Measurements from ENCODE around the gene TRUB1.

TRUB1 gene

DNA sequence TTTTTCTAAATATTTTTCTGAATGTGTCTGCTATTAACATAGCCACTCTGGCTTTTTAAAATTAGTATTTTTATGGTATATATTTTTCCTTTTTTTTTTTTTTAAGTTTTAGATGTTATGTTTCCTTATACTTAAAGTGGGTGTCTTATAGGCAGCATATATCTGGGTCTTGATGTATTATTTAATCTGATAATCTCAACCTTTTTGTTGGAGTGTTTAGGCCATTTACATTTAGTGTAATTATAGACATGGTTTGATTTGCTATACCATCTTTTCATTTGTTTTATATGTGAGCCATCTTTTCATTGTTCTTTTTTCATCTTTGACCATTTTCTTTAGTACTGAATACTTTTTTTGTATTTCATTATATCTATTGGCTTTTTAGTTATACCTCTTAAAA is 45.0 kb downstream of the TRUB1 start:
- DNase-seq (ENCODE audit: low read depth): no peak

DNA sequence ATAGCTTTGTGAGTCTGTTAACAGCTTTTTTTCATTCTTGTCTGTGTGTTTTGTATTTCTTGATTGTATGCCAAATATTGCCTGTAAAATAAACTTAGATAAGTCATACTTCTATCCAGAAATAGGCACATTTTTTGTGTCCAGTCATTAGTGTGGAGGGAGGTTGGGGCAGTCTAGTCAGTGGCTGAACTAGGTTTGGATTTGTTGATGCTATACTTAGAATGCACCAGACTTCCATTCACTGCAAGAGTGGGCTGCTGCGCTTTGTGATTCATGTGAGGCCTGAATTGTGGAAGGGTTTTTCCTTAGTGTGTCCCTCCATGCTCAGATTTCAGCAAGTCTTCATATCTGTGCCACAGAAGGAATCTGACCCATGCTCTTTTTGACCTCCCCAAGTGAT is 50.0 kb downstream of the TRUB1 start:
- no peak for DNase-seq (ENCODE audit: low read depth)

DNA sequence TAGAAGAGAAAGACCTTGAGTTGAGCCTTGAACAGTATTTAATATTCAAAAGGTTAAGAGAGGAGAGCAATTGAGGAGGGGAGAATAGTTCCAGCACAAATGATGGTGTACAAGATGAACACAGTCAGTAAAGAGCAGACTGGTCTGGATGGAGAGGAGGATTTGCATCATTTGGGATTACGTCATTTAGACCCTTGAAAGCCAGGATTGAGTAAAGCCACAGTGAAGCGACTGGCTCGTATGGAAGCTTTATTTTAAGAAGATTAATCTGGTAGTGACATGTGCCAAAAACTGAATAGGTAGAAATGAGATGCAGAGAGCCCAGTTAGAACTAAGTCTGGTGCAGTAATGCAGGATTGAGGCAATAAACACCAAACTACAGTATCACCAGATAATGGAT is 52.6 kb downstream of the TRUB1 start:
- no peak for DNase-seq (ENCODE audit: low read depth)

DNA sequence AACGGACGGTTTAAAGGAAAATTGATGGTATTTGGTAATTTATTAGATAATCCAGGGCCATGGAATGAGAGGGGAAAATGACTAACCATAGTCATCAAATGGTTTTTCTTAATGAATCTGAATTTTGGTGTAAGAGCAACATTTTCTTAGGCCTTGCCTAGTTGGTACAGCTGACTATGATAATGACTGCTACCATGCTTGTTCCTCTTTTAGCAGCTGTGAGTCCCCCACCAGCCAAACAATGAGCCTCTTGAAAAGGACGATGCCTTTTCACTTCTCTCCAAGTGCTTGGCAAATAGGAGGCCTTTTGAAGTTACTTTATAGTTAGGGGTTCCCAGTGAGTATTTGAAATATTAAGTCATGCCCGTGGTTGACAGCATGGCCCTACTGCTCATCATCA is 53.0 kb downstream of the TRUB1 start:
- no peak for DNase-seq (ENCODE audit: low read depth)

DNA sequence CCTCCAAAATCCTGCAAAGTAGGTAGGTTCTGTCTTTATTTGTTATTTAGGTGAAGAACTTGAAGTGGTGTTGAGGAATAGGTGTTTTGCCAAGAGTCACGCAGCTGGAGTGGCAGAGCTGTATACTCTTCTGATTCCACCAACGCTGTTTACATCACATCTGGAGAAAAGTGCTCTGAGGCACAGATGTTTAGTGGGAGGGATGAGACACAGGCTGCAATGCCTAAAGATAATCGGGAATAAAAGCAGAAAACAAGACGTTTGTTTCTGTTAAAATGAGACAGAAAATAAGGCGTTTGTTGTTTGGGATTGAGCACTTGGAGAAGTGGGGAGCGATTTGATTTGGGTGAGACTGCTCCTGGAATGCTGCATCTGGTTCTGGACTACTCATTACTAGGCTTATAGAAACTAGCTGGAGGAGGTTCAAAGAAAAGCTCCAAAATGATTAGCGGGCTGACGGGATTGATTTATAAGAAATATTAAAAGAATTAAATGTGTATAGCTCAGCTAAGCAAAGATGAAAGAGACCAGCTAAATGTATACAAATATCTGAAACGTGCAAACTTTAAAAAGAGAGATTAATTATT is 54.3 kb downstream of the TRUB1 start:
- DNase-seq (ENCODE audit: low read depth): no peak

DNA sequence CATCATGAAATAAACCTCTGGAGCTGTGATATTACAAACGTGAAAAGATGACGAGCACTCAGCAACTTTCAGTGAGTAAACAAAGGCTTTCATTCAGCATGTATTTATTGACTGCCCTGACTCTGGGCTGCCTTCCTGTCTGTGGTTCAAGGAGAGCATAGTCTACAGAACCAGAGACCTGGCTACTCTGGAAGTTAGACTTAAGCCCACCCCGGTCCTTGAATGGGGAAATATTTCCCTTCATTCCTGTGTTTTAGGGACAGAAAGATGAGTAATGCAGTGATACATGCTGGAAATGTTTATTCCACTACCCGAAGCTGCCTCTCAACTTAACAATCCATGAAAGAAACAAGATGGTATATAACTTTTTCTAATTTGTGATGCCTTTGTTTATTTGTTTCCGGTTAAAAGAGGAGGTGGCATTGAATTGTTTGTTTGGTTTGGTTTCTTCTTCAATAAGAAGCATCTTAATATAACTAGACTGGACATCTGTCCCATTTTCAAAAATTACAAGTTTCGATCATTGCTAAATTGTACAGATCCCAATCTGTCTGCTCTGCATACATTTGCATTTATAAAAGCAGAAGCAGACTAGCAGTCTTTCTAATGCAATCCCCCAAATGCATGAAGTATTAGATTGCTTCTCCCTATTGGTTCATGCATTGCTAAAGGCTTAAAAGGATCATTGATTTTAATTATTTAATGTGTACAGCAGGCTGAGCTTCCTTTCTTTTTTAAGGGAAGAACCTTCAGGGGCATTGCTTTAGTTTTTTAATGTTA is 57.7 kb downstream of the TRUB1 start:
- DNase-seq (ENCODE audit: low read depth): no peak

DNA sequence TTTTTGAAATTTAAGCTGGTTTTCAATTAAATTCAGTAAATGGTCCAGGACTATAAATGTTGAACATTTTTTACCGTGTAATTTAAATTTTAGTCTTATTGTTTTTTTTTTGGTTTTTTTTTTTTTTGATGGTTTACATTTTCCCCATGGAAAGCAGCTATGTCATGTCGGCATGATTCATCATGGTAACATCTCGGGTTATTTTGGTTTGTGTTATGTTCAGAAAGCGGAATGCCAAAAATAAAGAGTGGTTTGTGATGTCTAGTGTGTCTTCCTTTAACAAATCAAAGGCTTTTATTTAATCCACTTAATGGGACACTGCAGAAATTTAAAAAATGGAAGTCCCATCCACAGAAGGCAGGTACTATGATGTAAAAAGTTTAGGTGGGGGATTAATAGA is 58.5 kb downstream of the TRUB1 start:
- DNase-seq (ENCODE audit: low read depth): no peak

DNA sequence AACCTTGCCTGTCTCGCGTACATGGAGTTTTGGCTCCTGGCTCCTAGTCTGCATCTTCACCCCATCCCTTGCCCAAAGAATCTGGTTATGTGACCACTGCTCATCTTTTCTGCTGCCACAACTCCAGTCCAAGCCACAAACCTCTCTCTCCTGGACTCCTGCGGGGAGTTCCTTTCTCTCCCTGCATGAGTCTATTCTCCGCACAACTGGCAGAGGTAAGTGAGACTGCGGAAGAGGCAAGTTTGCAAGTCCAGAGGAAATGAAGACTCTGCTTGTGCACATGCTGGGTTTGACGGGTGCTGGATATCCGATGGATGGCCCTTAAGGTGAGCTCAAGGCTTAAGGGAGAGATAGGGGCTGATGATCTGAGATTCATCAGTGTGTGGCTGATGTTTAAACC is 61.0 kb downstream of the TRUB1 start:
- no peak for DNase-seq (ENCODE audit: low read depth)

DNA sequence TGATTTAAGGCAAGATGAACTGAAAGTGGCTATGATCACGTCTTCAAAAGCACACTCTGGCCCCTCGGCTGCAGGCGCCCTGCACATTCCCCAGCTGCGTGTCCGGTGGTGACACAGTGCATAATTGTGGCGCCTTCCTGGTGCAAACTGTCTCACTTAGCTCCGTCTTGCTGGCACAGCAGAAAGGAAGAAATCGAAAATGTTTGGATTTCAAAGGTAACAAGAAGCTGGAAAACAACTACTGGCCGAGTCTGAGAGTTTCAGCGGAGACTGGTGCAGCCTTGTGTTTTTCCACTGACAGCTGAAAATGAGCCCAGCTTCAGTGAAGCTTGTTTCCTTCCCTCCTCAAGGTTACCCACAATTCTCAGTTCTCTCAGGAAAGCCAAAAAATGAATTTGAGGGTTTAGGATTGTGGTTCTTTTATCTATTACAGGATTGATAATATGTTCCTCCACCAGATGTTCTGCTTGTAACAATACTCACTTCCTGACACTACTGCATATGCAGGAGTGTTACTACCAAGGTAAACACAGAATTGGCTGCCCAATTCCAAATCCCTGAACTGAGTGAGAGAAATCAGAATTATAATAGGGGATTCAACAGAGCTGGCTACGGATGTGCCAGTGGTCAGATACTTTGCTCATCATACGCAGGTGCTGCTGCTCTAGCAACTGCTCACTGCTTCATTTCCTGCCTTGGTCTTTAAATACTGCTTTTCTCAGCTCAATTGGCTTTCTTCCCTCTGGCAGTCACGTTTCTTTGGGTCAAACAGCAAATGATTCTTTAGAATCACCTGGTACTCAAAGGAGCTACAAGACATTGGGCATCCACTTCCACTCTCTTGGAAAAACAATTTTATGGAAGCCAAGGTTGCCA is 63.7 kb downstream of the TRUB1 start:
- DNase-seq (ENCODE audit: low read depth): no peak

DNA sequence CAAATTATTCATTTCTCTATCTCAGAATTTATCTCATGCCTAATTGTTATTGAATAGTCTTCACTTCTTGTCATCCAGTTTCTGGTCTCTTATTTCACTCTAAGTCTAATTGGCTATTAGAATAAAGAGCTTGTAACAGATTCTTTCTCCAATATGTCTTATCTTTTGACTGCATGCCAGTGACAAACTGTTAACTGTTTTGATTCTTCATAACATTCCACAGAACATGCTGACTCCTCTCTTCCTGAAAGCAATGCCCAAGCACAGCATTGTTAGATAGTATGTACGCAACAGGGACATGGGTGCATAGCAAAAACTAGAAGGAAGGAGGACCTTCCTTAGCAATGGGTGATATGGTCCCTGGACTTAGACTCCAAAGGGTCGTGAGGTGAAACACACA is 65.4 kb downstream of the TRUB1 start:
- DNase-seq (ENCODE audit: low read depth): no peak

DNA sequence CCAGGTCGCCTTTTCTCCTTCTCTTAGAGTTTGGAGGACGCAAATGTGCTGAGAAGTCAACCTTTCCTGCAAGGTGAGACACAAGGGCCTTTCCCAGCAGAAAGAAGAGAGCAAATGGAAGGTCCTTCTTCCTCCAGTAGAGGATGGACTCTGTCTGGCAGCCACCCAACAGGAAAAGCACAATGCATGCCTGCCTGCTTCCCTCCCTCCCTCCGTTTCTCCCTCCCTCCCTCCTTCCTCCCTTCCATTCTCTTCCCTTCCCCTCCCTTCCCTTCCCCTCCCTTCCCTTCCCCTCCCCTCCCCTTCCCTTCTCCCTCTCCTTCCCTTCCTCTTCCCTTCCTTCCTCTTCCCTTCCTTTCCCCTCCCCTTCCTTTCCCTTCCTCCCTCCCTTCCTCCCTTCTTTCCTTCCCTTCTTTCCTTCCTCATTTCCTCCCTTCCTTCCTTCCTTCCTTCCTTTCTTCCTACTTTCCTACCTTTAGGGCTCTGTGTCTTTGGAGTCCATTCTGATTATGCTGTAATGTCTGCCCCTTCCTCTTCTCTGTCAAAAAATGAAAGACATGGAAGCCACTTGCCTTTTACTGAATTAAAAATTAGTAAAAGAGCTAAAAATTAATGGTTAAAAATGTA is 66.4 kb downstream of the TRUB1 start:
- no peak for DNase-seq (ENCODE audit: low read depth)

DNA sequence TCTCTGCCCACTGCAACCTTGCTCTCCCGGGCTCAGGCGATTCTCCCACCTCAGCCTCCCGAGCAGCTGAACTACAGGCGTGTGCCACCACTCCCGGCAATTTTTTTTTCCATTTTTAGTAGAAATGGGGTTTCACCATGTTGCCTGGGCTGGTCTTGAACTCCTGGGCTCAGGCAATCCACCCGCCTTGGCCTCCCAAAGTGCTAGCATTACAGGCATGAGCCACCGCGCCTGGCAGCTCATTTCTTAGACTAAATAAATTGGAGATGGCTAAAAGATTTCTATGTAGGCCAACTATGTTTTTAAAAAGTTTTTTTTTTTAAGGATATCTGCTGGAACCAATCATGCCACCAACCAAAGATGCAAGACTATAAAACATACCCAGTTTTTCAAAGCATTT is 67.8 kb downstream of the TRUB1 start:
- no peak for DNase-seq (ENCODE audit: low read depth)

DNA sequence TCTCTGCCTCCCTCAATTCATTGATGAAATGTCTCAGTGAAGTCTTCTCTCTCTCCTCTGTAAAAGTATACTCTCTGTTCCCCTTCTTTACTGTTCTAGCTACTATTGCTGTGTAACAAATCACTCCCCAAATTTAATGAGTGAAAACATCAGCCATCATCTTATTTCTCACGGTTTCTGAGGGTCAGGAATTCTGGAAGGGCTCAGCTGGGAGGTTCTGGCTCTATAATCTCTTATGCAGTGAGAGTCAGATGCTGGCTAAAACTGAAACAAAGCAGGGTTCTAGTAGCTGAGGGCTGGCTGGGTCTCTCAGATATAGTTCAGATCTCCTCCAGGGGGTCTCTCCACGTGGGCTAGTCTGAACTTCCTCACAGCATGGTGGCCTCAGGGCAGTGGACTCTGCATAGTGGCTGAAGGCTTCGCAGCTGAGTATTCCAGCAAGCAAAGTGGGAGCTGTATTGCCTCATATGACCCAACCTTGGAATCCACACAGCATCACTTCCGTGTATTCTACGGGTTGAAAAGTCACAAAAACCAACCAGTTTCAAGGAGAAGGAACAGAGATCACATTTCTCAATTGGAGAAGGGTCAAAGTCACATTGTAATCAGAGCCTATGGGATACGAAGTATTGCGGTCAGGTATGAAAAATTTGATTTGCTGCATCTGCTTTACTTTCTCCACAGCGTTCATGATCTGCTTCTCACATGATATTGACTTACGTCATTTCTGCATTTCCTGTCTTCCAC is 80.4 kb downstream of the TRUB1 start:
- DNase-seq (ENCODE audit: low read depth): no peak

DNA sequence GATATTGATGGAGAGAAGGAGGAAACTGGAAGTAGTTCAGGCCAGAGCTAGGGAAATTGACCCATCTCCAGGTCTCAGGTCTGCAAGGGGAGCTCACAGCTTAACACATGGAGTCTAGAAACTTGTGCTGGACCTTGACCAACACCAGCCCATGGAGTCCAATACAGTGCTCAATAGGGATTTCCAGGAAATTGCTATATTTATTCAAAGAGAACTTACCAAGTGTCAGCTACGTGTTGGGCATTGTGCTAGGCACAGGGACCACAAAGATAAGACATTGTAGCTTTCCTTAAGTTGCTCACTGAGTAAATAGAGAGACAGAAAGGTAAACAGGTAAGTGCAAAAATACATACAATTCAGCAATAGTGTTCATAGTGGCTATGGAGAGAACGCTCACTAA is 82.5 kb downstream of the TRUB1 start:
- no peak for DNase-seq (ENCODE audit: low read depth)

DNA sequence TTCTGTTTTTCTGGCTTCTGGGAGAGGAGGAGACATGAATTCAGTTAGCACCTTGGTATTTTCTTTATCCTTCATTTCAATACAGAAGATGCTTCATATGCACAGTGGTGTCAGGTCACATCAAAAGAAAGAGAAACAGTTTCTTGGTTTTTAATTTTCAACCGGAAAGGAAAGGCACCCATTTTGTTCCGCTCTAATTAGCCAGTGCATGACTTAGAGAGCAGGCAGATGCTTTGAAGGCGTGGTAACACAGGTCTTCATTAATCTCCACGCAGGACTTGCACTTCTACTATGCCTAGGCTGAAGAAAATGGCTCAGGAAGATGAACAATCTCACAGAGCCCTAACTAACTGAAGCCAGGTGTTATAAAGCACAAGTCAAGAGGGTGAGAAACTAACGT is 84.7 kb downstream of the TRUB1 start:
- DNase-seq (ENCODE audit: low read depth): no peak

DNA sequence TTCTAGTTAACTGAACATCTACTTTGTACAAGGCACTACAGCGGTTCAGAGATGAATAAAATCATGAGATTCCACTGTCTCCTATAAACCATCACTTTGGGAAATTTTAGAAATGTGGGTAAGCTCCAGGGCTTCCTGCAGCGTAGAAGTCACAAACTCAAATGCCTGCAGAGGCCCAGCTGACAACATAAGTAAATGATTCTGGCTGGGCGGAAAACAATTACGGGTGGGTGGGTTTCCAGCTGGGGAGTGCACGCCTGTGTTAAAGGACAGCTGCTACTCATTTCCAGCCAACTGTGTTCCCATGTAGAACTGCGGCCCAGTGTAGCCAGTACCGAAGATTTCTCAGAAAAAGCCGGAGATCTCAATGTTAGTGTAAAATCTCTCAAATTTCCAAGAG is 85.7 kb downstream of the TRUB1 start:
- no peak for DNase-seq (ENCODE audit: low read depth)

DNA sequence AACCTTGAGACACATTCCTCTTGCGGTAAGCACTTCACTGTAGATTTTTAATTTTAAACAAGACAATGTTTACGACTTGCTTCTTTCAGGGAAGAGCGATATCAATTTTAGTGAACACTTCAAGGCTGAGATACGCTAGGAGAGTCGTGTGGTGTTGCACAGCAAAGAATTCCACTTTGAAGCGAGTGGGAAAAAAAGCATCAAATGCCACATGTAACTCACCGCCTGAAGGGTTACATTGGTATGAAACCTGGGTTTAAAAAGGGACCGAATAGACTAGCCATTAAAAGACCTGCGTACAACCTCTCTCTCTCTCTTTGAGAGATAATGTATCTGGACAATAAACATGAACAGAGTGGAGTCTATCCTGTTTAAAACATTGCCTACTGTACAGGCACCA is 86.4 kb downstream of the TRUB1 start:
- no peak for DNase-seq (ENCODE audit: low read depth)

DNA sequence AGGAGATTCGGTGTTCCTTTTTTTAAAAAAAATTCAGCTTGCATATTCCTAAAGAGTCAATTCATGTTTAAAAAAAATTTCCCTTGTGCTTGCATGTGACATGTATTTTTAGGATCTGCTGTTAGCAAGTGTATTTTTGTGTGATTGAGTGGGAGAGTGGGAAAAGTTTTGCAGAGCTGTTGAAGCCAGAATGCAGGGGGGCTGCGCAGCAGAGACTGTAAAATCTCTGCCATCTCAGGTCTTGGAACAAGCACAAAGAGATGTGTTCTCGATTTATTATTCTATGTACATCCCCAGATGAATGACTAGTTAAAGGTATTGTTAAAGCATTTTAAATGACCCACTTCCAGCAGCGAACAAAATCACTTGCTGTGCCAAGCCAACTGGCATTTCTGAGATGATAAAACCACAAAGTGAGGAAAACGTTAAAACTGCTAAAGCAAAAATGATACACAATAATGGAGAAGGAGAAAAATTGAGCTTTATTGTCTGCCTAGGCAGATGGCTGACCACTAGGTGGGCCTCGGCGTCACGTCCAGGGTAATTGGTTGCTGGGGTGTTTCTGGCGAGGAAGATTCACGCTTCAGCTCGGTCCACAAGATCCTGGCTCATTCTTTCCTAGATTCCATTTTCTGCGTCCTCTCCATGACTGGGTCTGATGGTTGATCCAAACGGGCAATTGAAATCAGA is 88.2 kb downstream of the TRUB1 start:
- DNase-seq (ENCODE audit: low read depth): no peak

DNA sequence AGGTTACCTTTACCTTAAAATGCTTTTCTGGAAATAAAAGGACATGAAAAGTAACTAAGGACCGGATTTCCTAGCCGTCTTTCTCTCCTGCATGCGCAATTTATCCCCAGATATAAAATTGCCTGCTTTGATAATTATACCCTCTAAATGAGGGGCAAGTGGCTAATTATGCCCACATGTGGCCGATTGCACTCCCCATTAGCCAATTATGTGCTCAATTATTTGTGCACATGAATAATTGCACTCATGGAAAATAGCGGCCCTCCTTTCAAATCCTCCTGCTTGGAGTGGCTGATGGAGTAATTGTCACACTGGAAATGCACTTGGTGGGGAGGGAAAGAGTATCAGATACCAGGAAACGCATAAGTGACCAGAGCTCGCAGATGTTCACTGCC is 88.7 kb downstream of the TRUB1 start:
- DNase-seq (ENCODE audit: low read depth): no peak
